Endothelial cell of umbilical vein (primary cell): ENCODE results near the gene C14orf119. TPM values are rescaled to one million over a fixed set of nuclear protein-coding genes. Genes with fewer than 3 reads are reported as not detected.

ENCODE experiments used
- BruUV-seq: library from RNA; stranded (reverse); fragments of 400-500 nt; replicated peaks from 2 replicates; lab custom pipeline; 2021; lab: Mats Ljungman, UMichigan
- CTCF ChIA-PET: fragments of 300-600, 350-600 bp; sonication (Branson Sonifier 250); formaldehyde crosslinking; loops from one replicate; lab custom pipeline; 2021; ENCODE audit warnings: antibody characterized with exemption, inconsistent platforms; lab: Charles Lee
- POLR2A ChIA-PET: fragments of 300-600, 350-600 bp; sonication (Branson Sonifier 250); formaldehyde crosslinking; loops from one replicate; lab custom pipeline; 2021; ENCODE audit warnings: antibody characterized with exemption, inconsistent platforms; lab: Charles Lee
- DNase-seq: peaks from one replicate; pipeline ENCODE4 v3.0.0-alpha.2; 2011; ENCODE audit warnings: low read depth, low spot score
- FAIRE-seq: peaks from 2 replicates; lab custom pipeline; 2011; peaks lifted over from hg19 to GRCh38; lab: Jason Lieb, UNC
- H2AFZ ChIP-seq: 2 replicates; pipeline ENCODE4 v1.6.0; 2012; ENCODE audit warnings: low read depth, low read length, control low read depth, inconsistent platforms
- H3K27ac ChIP-seq: 2 replicates; pipeline ENCODE4 v1.5.1; 2011; ENCODE audit warnings: low read depth, mild to moderate bottlenecking, control low read depth, low read length, moderate library complexity; ENCODE audit not compliant: insufficient read depth
- H3K27me3 ChIP-seq, 2 experiments: 2 replicates each; pipeline versions ENCODE4 v1.6.0 to v1.6.1; 2011; ENCODE audit warnings: low read length in 2 of 2, mixed read lengths in 1 of 2; ENCODE audit not compliant: control insufficient read depth in 2 of 2, insufficient read depth in 2 of 2
- H3K36me3 ChIP-seq, 2 experiments: 2 replicates in 1 of 2; 3 replicates in 1 of 2; pipeline ENCODE4 v1.5.1; 2011; ENCODE audit warnings: low read length in 2 of 2, mild to moderate bottlenecking in 1 of 2, moderate library complexity in 1 of 2; ENCODE audit not compliant: control insufficient read depth in 2 of 2, insufficient read depth in 2 of 2; ENCODE audit errors: extremely low read depth in 1 of 2
- H3K4me1 ChIP-seq: 3 replicates; pipeline ENCODE4 v1.5.1; 2011; ENCODE audit warnings: mild to moderate bottlenecking, low read length; ENCODE audit not compliant: control insufficient read depth, insufficient read depth; ENCODE audit errors: extremely low read depth
- H3K4me2 ChIP-seq: 2 replicates; pipeline ENCODE4 v1.6.1; 2011; ENCODE audit warnings: low read length, control low read depth, mixed read lengths; ENCODE audit not compliant: insufficient read depth
- H3K4me3 ChIP-seq, 3 experiments: fragments of 200-600 bp in 1 of 3; sonication (generic), shearing (Covaris generic) in 1 of 3; replicated peaks in 1 of 3; 2 replicates each; pipeline ENCODE4 v1.5.1; 2011 to 2016; ENCODE audit warnings: control low read depth in 3 of 3, low read length in 3 of 3, mild to moderate bottlenecking in 2 of 3, inconsistent platforms in 1 of 3, low read depth in 1 of 3, moderate library complexity in 1 of 3; ENCODE audit not compliant: insufficient read depth in 1 of 3
- H3K79me2 ChIP-seq: 2 replicates; pipeline ENCODE4 v1.6.0; 2012; ENCODE audit warnings: low read length, inconsistent platforms; ENCODE audit not compliant: control insufficient read depth, insufficient read depth
- H3K9ac ChIP-seq: replicated peaks from 2 replicates; pipeline ENCODE3; 2011; ENCODE audit warnings: low read length, control low read depth; ENCODE audit not compliant: insufficient read depth; ENCODE audit errors: extremely low read depth
- H3K9me1 ChIP-seq: replicated peaks from 3 replicates; pipeline ENCODE4 v1.6.0; 2011; ENCODE audit warnings: mild to moderate bottlenecking, low read length; ENCODE audit not compliant: control insufficient read depth, insufficient read depth; ENCODE audit errors: extremely low read depth
- H3K9me3 ChIP-seq: replicated peaks from 2 replicates; pipeline ENCODE4 v1.5.1; 2012; ENCODE audit warnings: low read length, inconsistent platforms; ENCODE audit not compliant: control insufficient read depth, insufficient read depth
- H4K20me1 ChIP-seq: replicated peaks from 2 replicates; pipeline ENCODE3; 2011; ENCODE audit warnings: mild to moderate bottlenecking, low read length; ENCODE audit not compliant: control insufficient read depth, insufficient read depth; ENCODE audit errors: extremely low read depth
- CTCF ChIP-seq, 2 donors: IDR thresholded peaks; 1 replicate in 1 of 2; 2 replicates in 1 of 2; pipeline ENCODE4 v1.5.1; 2011; ENCODE audit warnings: low read length in 2 of 2, mild to moderate bottlenecking in 2 of 2, moderate library complexity in 2 of 2, control low read depth in 1 of 2, inconsistent platforms in 1 of 2, low read depth in 1 of 2; ENCODE audit not compliant: insufficient read depth in 1 of 2; ENCODE audit errors: extremely low read depth in 1 of 2
- EZH2 ChIP-seq: IDR thresholded peaks from 2 replicates; pipeline ENCODE4 v1.6.1; 2012; ENCODE audit warnings: borderline replicate concordance, low read depth, mild to moderate bottlenecking, moderate library complexity, low read length, inconsistent platforms; ENCODE audit not compliant: severe bottlenecking
- FOS ChIP-seq: IDR thresholded peaks from 2 replicates; pipeline ENCODE4 v1.6.1; 2011; ENCODE audit warnings: mild to moderate bottlenecking, low read length, moderate library complexity, borderline replicate concordance; ENCODE audit not compliant: insufficient read depth
- GATA2 ChIP-seq: IDR thresholded peaks from 2 replicates; pipeline ENCODE4 v1.7.0; 2011; ENCODE audit warnings: low read depth, mild to moderate bottlenecking, moderate library complexity, mixed read lengths, low read length; ENCODE audit not compliant: insufficient read length, insufficient read depth
- JUN ChIP-seq: IDR thresholded peaks from 2 replicates; pipeline ENCODE4 v1.6.1; 2011; ENCODE audit warnings: borderline replicate concordance, low read depth; ENCODE audit not compliant: insufficient read length, insufficient read depth
- MYC ChIP-seq: IDR thresholded peaks from one replicate; pipeline ENCODE4 v1.6.1; 2011; ENCODE audit warnings: mild to moderate bottlenecking, low read depth, low read length
- POLR2A ChIP-seq: IDR thresholded peaks from 2 replicates; pipeline ENCODE4 v1.6.1; 2012; ENCODE audit warnings: low read depth, mild to moderate bottlenecking, control low read depth, low read length
- POLR2AphosphoS5 ChIP-seq: IDR thresholded peaks from 2 replicates; pipeline ENCODE4 v1.6.1; 2012; ENCODE audit warnings: low read depth, mild to moderate bottlenecking, control low read depth, low read length, moderate library complexity; ENCODE audit not compliant: insufficient read depth
- dilution Hi-C: fragments of 300-500 bp; cut with MboI; formaldehyde crosslinking; loops from one replicate; pipeline ENCODE4 v1.15.0; 2019; ENCODE audit warnings: low sequenced_read_pairs; ENCODE audit not compliant: extremely low pct_ligation_motif_present
- intact Hi-C: fragments of 100-400 bp; cut with micrococcal nuclease; formaldehyde crosslinking; loops from one replicate; pipeline ENCODE4 v1.10.0; 2022
- polyA plus RNA-seq, 4 experiments: library from polyadenylated mRNA; depleted of rRNA in 3 of 4; stranded (reverse) in 3 of 4; unstranded in 1 of 4; fragments of >200 nt; gene quantifications; 2 replicates each; pipeline versions ENCODE4 v1.2.1 to v1.2.3, GENCODE V29; 2011 to 2012; ENCODE audit warnings: missing spikeins in 1 of 4
- total RNA-seq: library from RNA; stranded (reverse); gene quantifications from 2 replicates; pipeline ENCODE4 v1.2.3, GENCODE V29; 2021
- TF ChIP-seq, protein P1 (sequence below): IDR thresholded peaks from 2 replicates; pipeline ENCODE4 v1.6.1; 2011; ENCODE audit not compliant: insufficient read depth, insufficient read length

Gene C14orf119
- total and polyA plus RNA-seq, 2 donors (not counting 3 experiments of a cell fraction or from before 2014, with no cell fraction given): 58.3 to 60.5 TPM

DNA sequence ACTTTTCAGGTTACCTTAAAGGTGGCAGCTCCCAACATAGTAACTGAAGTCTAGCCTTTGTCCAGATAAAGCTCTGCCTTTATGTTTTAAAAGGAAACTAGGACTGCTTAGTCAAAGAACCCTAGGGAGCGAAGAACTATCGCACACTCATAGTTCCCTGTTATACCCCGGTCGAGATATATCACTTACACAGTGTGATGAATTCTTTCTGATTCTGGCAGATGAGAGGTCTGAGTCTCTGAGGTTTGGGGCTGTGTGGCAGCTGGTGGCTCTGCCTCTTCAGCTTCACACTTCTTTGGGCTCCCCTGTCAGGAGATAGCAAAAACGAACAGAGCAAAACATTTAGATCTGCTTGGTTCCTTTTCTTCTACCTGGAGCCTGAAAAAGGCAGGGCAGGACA is 17.3 kb upstream of the C14orf119 start:
- dilution Hi-C loops (no loop called here), intact Hi-C loops (loop anchor here (1.0 to 2.0 kb wide), 4 partner anchors 9 to 109 kb away; partner anchors contain the start of genes ACIN1 and C14orf119)
- ChIA-PET CTCF (interaction anchor here (1.2 to 5.1 kb wide), 10 partner anchors 9 to 91 kb away, joined by 3 to 88 read pairs (median 32); partner anchors contain the start of genes ACIN1, C14orf119, CDH24 and CEBPE), POLR2A (interaction anchor here (1.0 kb wide), 1 partner anchor 9 kb away, joined by 5 read pairs; no protein-coding TSS in a partner anchor)
- Histone ChIP-seq H3K9me1 (no peaks in the 10 kb centered on the region), H4K20me1 (no peaks in the 10 kb centered on the region), H3K4me3 (no peak overlapping the region), H3K9me3 (no peaks in the 10 kb centered on the region), H3K9ac (peak overlapping the region; percentile 8), H2AFZ (no peak overlapping the region), H3K36me3 (peaks cover 35 to 43% of the 10 kb centered on the region in 2 experiments), H3K4me1 (peaks cover 24% of the 10 kb centered on the region), H3K27ac (peak overlapping the region; percentile 64), H3K79me2 (peaks cover 8% of the 10 kb centered on the region), H3K4me2 (no peak overlapping the region), H3K27me3 (no peaks in the 10 kb centered on the region)
- FAIRE-seq (no peak), DNase-seq (no peak)
- BruUV-seq: no TSS peak
- TF ChIP-seq POLR2AphosphoS5 (no peak), GATA2 (no peak), CTCF (IDR thresholded peaks at IDR 0.05; ENCODE audit: extremely low read depth in 1 of 2, insufficient read depth in 1 of 2, low read depth in 1 of 2, low read length in 2 of 2) (no peak), EZH2 (no peak), FOS (no peak), JUN (no peak), POLR2A (no peak), MYC (no peak)
- TF ChIP-seq, protein P1, sequence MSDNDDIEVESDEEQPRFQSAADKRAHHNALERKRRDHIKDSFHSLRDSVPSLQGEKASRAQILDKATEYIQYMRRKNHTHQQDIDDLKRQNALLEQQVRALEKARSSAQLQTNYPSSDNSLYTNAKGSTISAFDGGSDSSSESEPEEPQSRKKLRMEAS: no peak
